H1 (cell line): ENCODE data around the gene GOLGA6L10. TPM values are rescaled to one million over a fixed set of nuclear protein-coding genes. Genes with fewer than 3 reads are reported as not detected.

ENCODE experiments used
- CTCF ChIA-PET: fragments of 300-600 bp; sonication (Branson Sonifier 250); formaldehyde crosslinking; loops from one replicate; lab custom pipeline; 2021; ENCODE audit not compliant: partially characterized antibody; lab: Charles Lee
- POLR2A ChIA-PET: fragments of 300-600 bp; sonication (Branson Sonifier 250); formaldehyde crosslinking; loops from one replicate; lab custom pipeline; 2021; ENCODE audit warnings: inconsistent platforms; ENCODE audit not compliant: partially characterized antibody; lab: Charles Lee
- DNase-seq, 2 experiments: peaks; one replicate each; pipeline versions ENCODE4 v3.0.0 to v3.0.0-alpha.2; 2010 to 2022; ENCODE audit warnings: low spot score in 2 of 2, low read depth in 1 of 2, mixed read lengths in 1 of 2
- FAIRE-seq: peaks from 2 replicates; lab custom pipeline; 2011; peaks lifted over from hg19 to GRCh38; lab: Jason Lieb, UNC
- H2AFZ ChIP-seq: 2 replicates; pipeline ENCODE4 v1.8.1; 2012; ENCODE audit warnings: low read length, inconsistent platforms
- H2AK5ac ChIP-seq: 2 replicates; pipeline ENCODE4 v1.6.1; 2013; ENCODE audit warnings: low read depth, low read length
- H2BK120ac ChIP-seq: replicated peaks from 2 replicates; pipeline ENCODE3; 2013; ENCODE audit warnings: low read depth, low read length, inconsistent platforms
- H2BK12ac ChIP-seq: 2 replicates; pipeline ENCODE4 v1.6.1; 2013; ENCODE audit warnings: low read depth, low read length
- H2BK15ac ChIP-seq: 2 replicates; pipeline ENCODE4 v1.6.1; 2013; ENCODE audit warnings: low read length
- H2BK20ac ChIP-seq: 2 replicates; pipeline ENCODE4 v1.6.1; 2013; ENCODE audit warnings: low read length
- H2BK5ac ChIP-seq: 2 replicates; pipeline ENCODE4 v1.6.1; 2013; ENCODE audit warnings: low read depth, low read length
- H3K14ac ChIP-seq: 2 replicates; pipeline ENCODE4 v1.6.1; 2013; ENCODE audit warnings: inconsistent platforms; ENCODE audit not compliant: insufficient read length
- H3K18ac ChIP-seq: 2 replicates; pipeline ENCODE4 v1.6.1; 2013; ENCODE audit warnings: low read length; ENCODE audit errors: extremely low read depth
- H3K23ac ChIP-seq: 2 replicates; pipeline ENCODE4 v1.6.1; 2013; ENCODE audit warnings: inconsistent platforms; ENCODE audit not compliant: insufficient read length
- H3K23me2 ChIP-seq: 2 replicates; pipeline ENCODE4 v1.6.1; 2013; ENCODE audit warnings: low read depth, low read length
- H3K27ac ChIP-seq: 2 replicates; pipeline ENCODE4 v1.6.1; 2011; ENCODE audit warnings: low read depth, low read length, inconsistent platforms
- H3K27me3 ChIP-seq, 4 experiments: replicated peaks in 1 of 4; 1 replicate in 1 of 4; 2 replicates in 3 of 4; pipeline versions ENCODE4 v1.6.1 to v1.8.1; 2011 to 2013; ENCODE audit warnings: low read length in 3 of 4, mild to moderate bottlenecking in 3 of 4, inconsistent platforms in 2 of 4, mixed read lengths in 2 of 4, moderate library complexity in 1 of 4; ENCODE audit not compliant: control insufficient read depth in 3 of 4, insufficient read depth in 3 of 4; ENCODE audit errors: extremely low read depth in 1 of 4
- H3K36me3 ChIP-seq, 4 experiments: 2 replicates each; pipeline versions ENCODE4 v1.6.1 to v1.8.1; 2011 to 2013; ENCODE audit warnings: mild to moderate bottlenecking in 4 of 4, low read length in 3 of 4, moderate library complexity in 2 of 4, control low read depth in 1 of 4, inconsistent platforms in 1 of 4; ENCODE audit not compliant: insufficient read depth in 4 of 4, control insufficient read depth in 2 of 4
- H3K4ac ChIP-seq: replicated peaks from 2 replicates; pipeline ENCODE3; 2013; ENCODE audit warnings: low read length, low read depth, mixed read lengths, inconsistent platforms; ENCODE audit not compliant: insufficient read length
- H3K4me1 ChIP-seq, 4 experiments: replicated peaks in 1 of 4; 1 replicate in 1 of 4; 2 replicates in 3 of 4; pipeline versions ENCODE4 v1.6.1 to v1.8.1; 2011 to 2013; ENCODE audit warnings: low read length in 3 of 4, inconsistent platforms in 2 of 4, mixed read lengths in 1 of 4; ENCODE audit not compliant: insufficient read depth in 4 of 4, control insufficient read depth in 3 of 4
- H3K4me2 ChIP-seq, 2 experiments: 2 replicates each; pipeline versions ENCODE4 v1.6.1 to v1.8.1; 2011 to 2013; ENCODE audit warnings: low read depth in 2 of 2, low read length in 2 of 2, control low read depth in 1 of 2, inconsistent platforms in 1 of 2, mild to moderate bottlenecking in 1 of 2; ENCODE audit not compliant: insufficient read depth in 1 of 2
- H3K4me3 ChIP-seq, 4 experiments: fragments of 200-600, 300-600 bp in 1 of 4; sonication (generic), shearing (Covaris generic), sonication (Bioruptor Twin) in 1 of 4; 2 replicates each; pipeline versions ENCODE4 v1.5.1 to v1.8.1; 2011 to 2016; ENCODE audit warnings: low read length in 4 of 4, low read depth in 3 of 4, control low read depth in 2 of 4, inconsistent platforms in 2 of 4, mild to moderate bottlenecking in 2 of 4, mixed read lengths in 1 of 4, moderate library complexity in 1 of 4; ENCODE audit not compliant: insufficient read depth in 2 of 4; ENCODE audit errors: extremely low read depth in 1 of 4
- H3K56ac ChIP-seq: replicated peaks from 2 replicates; pipeline ENCODE3; 2013; ENCODE audit warnings: low read depth, mild to moderate bottlenecking, mixed read lengths, low read length, inconsistent platforms; ENCODE audit not compliant: insufficient read length
- H3K79me1 ChIP-seq: 2 replicates; pipeline ENCODE4 v1.6.1; 2013; ENCODE audit warnings: low read depth, low read length, control low read depth
- H3K79me2 ChIP-seq, 2 experiments: 2 replicates each; pipeline versions ENCODE4 v1.6.1 to v1.8.1; 2012 to 2013; ENCODE audit warnings: low read length in 2 of 2, mild to moderate bottlenecking in 2 of 2, inconsistent platforms in 1 of 2; ENCODE audit not compliant: insufficient read depth in 2 of 2, control insufficient read depth in 1 of 2
- H3K9ac ChIP-seq, 4 experiments: replicated peaks in 1 of 4; 1 replicate in 1 of 4; 2 replicates in 3 of 4; pipeline versions ENCODE4 v1.6.1 to v1.8.1; 2011 to 2013; ENCODE audit warnings: low read depth in 3 of 4, low read length in 3 of 4, control low read depth in 2 of 4, mild to moderate bottlenecking in 2 of 4, moderate library complexity in 2 of 4, inconsistent platforms in 1 of 4; ENCODE audit errors: extremely low read depth in 1 of 4
- H3K9me3 ChIP-seq, 2 experiments: 2 replicates each; pipeline versions ENCODE4 v1.6.1 to v1.8.1; 2012 to 2013; ENCODE audit warnings: mild to moderate bottlenecking in 2 of 2, moderate library complexity in 2 of 2, control low read depth in 1 of 2, inconsistent platforms in 1 of 2, low read depth in 1 of 2, low read length in 1 of 2, mixed read lengths in 1 of 2; ENCODE audit not compliant: insufficient read depth in 2 of 2
- H4K20me1 ChIP-seq, 2 experiments: replicated peaks in 1 of 2; 2 replicates each; pipeline versions ENCODE3 to v1.8.1; 2011 to 2013; ENCODE audit warnings: inconsistent platforms in 2 of 2, low read length in 2 of 2, mild to moderate bottlenecking in 1 of 2; ENCODE audit not compliant: insufficient read depth in 2 of 2, control insufficient read depth in 1 of 2
- H4K5ac ChIP-seq: 2 replicates; pipeline ENCODE4 v1.6.1; 2013; ENCODE audit warnings: low read length, low read depth, mixed read lengths, inconsistent platforms; ENCODE audit not compliant: insufficient read length
- H4K8ac ChIP-seq: 2 replicates; pipeline ENCODE4 v1.8.0; 2013; ENCODE audit warnings: mild to moderate bottlenecking, moderate library complexity, low read length, inconsistent platforms; ENCODE audit not compliant: insufficient read depth; ENCODE audit errors: extremely low read depth
- H4K91ac ChIP-seq: replicated peaks from 2 replicates; pipeline ENCODE3; 2013; ENCODE audit warnings: low read length, mixed read lengths, inconsistent platforms; ENCODE audit not compliant: insufficient read length
- SAP30 ChIP-seq: fragments of 300-600 bp; sonication (generic); IDR thresholded peaks from 2 replicates; pipeline ENCODE4 v1.7.1; 2012; ENCODE audit warnings: low read length, moderate library complexity, mild to moderate bottlenecking, inconsistent platforms; ENCODE audit not compliant: insufficient read depth, insufficient replicate concordance
- YY1 ChIP-seq: IDR thresholded peaks from 2 replicates; pipeline ENCODE4 v1.6.1; 2011; ENCODE audit warnings: low read depth, mild to moderate bottlenecking, low read length
- WGBS, 2 experiments: shearing (Covaris generic) in 1 of 2; methylation state at CpG; one replicate each; pipeline versions ENCODE4 v1.1.6 to v1.1.7; 2013 to 2015; ENCODE audit warnings: low lambda C conversion rate in 2 of 2, mixed read lengths in 2 of 2, inconsistent platforms in 1 of 2, low coverage in 1 of 2, missing lambda C conversion rate in 1 of 2; ENCODE audit not compliant: insufficient replicate concordance in 2 of 2, insufficient coverage in 1 of 2, insufficient read length in 1 of 2; ENCODE audit errors: extremely low coverage in 1 of 2, missing lambda C conversion rate in 1 of 2; 5-methylcytosine and 5-hydroxymethylcytosine counted together
- polyA plus RNA-seq, 7 experiments: library from polyadenylated mRNA; depleted of rRNA in 3 of 7; stranded (reverse) in 5 of 7; unstranded in 2 of 7; fragments of >200 nt in 5 of 7; fragments of 200-250 nt in 2 of 7; gene quantifications; 1 replicate in 5 of 7; 2 replicates in 1 of 7; 4 replicates in 1 of 7; pipeline versions ENCODE4 v1.2.1 to v1.2.3, GENCODE V29; 2011 to 2013; ENCODE audit warnings: missing spikeins in 2 of 7, mixed read lengths in 2 of 7
- total RNA-seq: library from RNA; stranded (reverse); fragmentation: NEBNext Ultra II Directional; extraction: Animal tissue kit (Norgen Biotek cat#: 25700); gene quantifications from 2 replicates; pipeline ENCODE4 v1.2.1, GENCODE V29; 2021

The GOLGA6L10 gene
- total and polyA plus RNA-seq, 2 of the 8 experiments (the other 6 are each of a cell fraction or from before 2014, with no cell fraction given): 0.91 to 4.0 TPM

DNA sequence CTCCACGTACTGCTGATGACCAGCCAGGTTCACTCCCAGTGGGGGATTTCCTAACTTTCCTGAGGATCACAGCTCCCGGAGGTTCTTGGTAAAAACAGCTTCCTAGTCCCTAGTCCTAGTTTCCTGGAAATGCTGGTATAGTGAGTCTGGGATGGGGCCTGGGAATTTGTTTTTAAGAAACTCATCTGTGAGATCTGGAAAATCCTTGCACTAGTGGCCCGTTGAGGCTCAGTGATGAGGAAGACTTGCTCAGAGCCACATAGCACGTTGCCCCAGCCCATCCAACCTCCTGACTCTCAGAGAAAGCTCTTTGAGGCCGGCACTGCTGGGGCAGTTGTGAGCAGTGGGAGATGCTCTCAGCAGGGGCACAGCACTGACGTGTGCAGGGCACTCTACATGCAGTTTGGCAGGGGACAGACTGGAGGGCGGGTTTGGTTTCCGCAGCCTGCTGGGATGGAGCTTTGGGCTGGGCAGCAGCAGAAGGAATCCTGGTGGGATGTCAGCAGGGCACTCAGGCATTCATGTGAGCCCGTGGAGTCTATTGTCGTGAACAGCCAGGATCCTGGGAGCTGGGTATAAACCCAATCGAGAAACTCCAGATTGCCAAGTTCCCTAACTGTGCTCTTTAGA lies 55.1 kb downstream of the GOLGA6L10 start:
- H3K9ac ChIP-seq: no peak overlapping the region
- no peaks in the 10 kb centered on the region for H3K36me3 ChIP-seq
- H3K56ac ChIP-seq: no peak overlapping the region
- H3K4me3 ChIP-seq: no peak overlapping the region
- H2BK120ac ChIP-seq: no peak overlapping the region
- H3K4me1 ChIP-seq: peaks cover 0 to 4% (median 3%) of the 10 kb centered on the region in 4 experiments; a peak in 4 of 7 replicates
- FAIRE-seq: no peak
- no peak overlapping the region for H3K18ac ChIP-seq
- peak overlapping the region in 1 of 2 experiments; percentile 43; a peak in 2 of 4 replicates for H3K4me2 ChIP-seq
- H2BK5ac ChIP-seq: no peak overlapping the region
- H3K23ac ChIP-seq: no peak overlapping the region
- no peaks in the 10 kb centered on the region for H3K79me2 ChIP-seq
- peaks cover 2% of the 10 kb centered on the region; the same call in 1 of the 2 replicates for H3K23me2 ChIP-seq
- no peak overlapping the region for H2BK20ac ChIP-seq
- no peak overlapping the region for H3K27ac ChIP-seq
- no peak overlapping the region for H2BK15ac ChIP-seq
- no peaks in the 10 kb centered on the region for H3K27me3 ChIP-seq
- no peaks in the 10 kb centered on the region for H3K9me3 ChIP-seq
- CTCF ChIA-PET: interaction anchor here (0.9 to 2.0 kb wide), 3 partner anchors 9 to 14 kb away, joined by 3 to 8 read pairs (median 3); no protein-coding TSS in a partner anchor
- H3K79me1 ChIP-seq: no peaks in the 10 kb centered on the region
- no peak overlapping the region for H2AK5ac ChIP-seq
- no peaks in the 10 kb centered on the region for H4K20me1 ChIP-seq
- H3K14ac ChIP-seq: no peak overlapping the region
- H4K8ac ChIP-seq: no peak overlapping the region
- DNase-seq: no peak
- whole genome bisulfite sequencing, 2 experiments: 51% methylated on average over 11 of the region's 11 CpGs; no CpG with 5 or more reads in 1 of the 2 experiments
- POLR2A ChIA-PET: no interaction called here
- H2BK12ac ChIP-seq: no peak overlapping the region
- no peak overlapping the region for H4K91ac ChIP-seq
- H4K5ac ChIP-seq: no peak overlapping the region
- H2AFZ ChIP-seq: no peak overlapping the region
- H3K4ac ChIP-seq: no peak overlapping the region
- TF ChIP-seq SAP30 (no peak), YY1 (no peak)
